NT2/D1 (cell line): Measurements from ENCODE around the gene CHRNA9.

ENCODE experiments used
- SUZ12 ChIP-seq: IDR thresholded peaks from 2 replicates; pipeline ENCODE4 v1.6.1; 2011; ENCODE audit not compliant: insufficient read length, insufficient read depth; ENCODE audit errors: extremely low read depth
- YY1 ChIP-seq: IDR thresholded peaks from 2 replicates; pipeline ENCODE4 v1.6.1; 2011; ENCODE audit not compliant: insufficient read length, insufficient read depth
- ZNF274 ChIP-seq: IDR thresholded peaks from 2 replicates; pipeline ENCODE4 v1.6.1; 2011; ENCODE audit warnings: mild to moderate bottlenecking, low read depth, low read length

DNA sequence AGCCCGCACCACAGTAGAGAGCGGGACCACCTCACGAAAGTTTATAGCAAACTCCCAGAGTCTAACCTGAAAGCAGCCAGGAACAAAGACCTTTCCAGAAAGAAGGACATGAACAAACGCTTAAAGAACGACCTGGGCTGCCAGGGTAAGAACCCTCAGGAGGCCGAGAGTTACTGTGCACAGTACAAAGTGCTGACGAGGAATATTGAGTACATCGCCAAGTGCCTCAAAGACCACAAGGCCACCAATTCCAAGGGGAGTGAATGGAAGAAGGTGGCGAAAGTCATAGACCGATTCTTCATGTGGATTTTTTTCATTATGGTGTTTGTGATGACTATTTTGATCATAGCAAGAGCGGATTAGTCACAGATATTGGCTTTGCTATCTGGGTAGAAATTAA is 19.0 kb downstream of the CHRNA9 start:
- no peak for TF ChIP-seq YY1
- TF ChIP-seq ZNF274, result no peak
- TF ChIP-seq SUZ12, result no peak
